GM23338 (cell line): Measurements from ENCODE around the gene RPS21. TPM values are rescaled to one million over a fixed set of nuclear protein-coding genes. Genes with fewer than 3 reads are reported as not detected.

Experiments
- ATAC-seq: fragments of 200-7000 bp; cut with Tn5 transposase; 3 replicates; pipeline ENCODE4 v1.9.1; 2020
- DNase-seq: peaks from one replicate; pipeline ENCODE4 v3.0.0-alpha.2; 2015; ENCODE audit warnings: low spot score
- H2AFZ ChIP-seq: fragments of 200-600 bp; sonication (generic); 2 replicates; pipeline ENCODE4 v1.8.0; 2016; ENCODE audit warnings: antibody characterized with exemption, mild to moderate bottlenecking, moderate library complexity
- H3F3A ChIP-seq: fragments of 200-600 bp; sonication (generic); replicated peaks from 2 replicates; pipeline ENCODE4 v1.8.0; 2017; ENCODE audit warnings: antibody characterized with exemption, mixed run types, low read depth
- H3K27ac ChIP-seq: fragments of 200-600 bp; sonication (generic); 2 replicates; pipeline ENCODE4 v1.6.1; 2016; ENCODE audit warnings: low read depth
- H3K27me3 ChIP-seq: fragments of 200-600 bp; sonication (generic); 2 replicates; pipeline ENCODE4 v1.8.0; 2016; ENCODE audit warnings: mild to moderate bottlenecking, mixed run types, moderate library complexity; ENCODE audit not compliant: insufficient read depth
- H3K36me3 ChIP-seq: fragments of 200-600 bp; sonication (generic); 2 replicates; pipeline ENCODE4 v1.8.0; 2016; ENCODE audit warnings: mild to moderate bottlenecking; ENCODE audit not compliant: insufficient read depth
- H3K4me1 ChIP-seq: fragments of 200-600 bp; sonication (generic); 2 replicates; pipeline ENCODE4 v1.8.0; 2016; ENCODE audit warnings: mild to moderate bottlenecking, moderate library complexity; ENCODE audit not compliant: insufficient read depth
- H3K4me2 ChIP-seq: fragments of 200-600 bp; sonication (generic); 2 replicates; pipeline ENCODE4 v1.7.1; 2017; ENCODE audit warnings: mixed run types
- H3K4me3 ChIP-seq: fragments of 200-600 bp; sonication (generic); 2 replicates; pipeline ENCODE4 v1.6.1; 2016; ENCODE audit warnings: mixed run types
- H3K79me2 ChIP-seq: fragments of 200-600 bp; sonication (generic); replicated peaks from 2 replicates; pipeline ENCODE4 v1.8.0; 2017; ENCODE audit warnings: mild to moderate bottlenecking; ENCODE audit not compliant: insufficient read depth
- H3K9me2 ChIP-seq: fragments of 200-600 bp; sonication (generic); 2 replicates; pipeline ENCODE4 v1.8.0; 2017; ENCODE audit not compliant: insufficient read depth
- H4K20me1 ChIP-seq: fragments of 200-600 bp; sonication (generic); replicated peaks from 2 replicates; pipeline ENCODE4 v1.8.0; 2017; ENCODE audit warnings: mild to moderate bottlenecking; ENCODE audit not compliant: insufficient read depth
- H3K27ac Mint-ChIP-seq: 2 replicates; pipeline ENCODE4 v1.8.0; 2020; ENCODE audit warnings: inconsistent platforms, mild to moderate bottlenecking, moderate library complexity, mixed read lengths
- H3K27me3 Mint-ChIP-seq: 3 replicates; pipeline ENCODE4 v1.8.0; 2022; ENCODE audit warnings: low read depth, mild to moderate bottlenecking, moderate library complexity, mixed read lengths, inconsistent platforms; ENCODE audit not compliant: insufficient read depth, poor library complexity
- H3K36me3 Mint-ChIP-seq: 3 replicates; pipeline ENCODE4 v1.8.0; 2021; ENCODE audit warnings: low read depth, mild to moderate bottlenecking, inconsistent platforms, moderate library complexity, mixed read lengths
- H3K4me1 Mint-ChIP-seq: 3 replicates; pipeline ENCODE4 v1.8.0; 2020; ENCODE audit warnings: mild to moderate bottlenecking, inconsistent platforms, mixed read lengths
- H3K4me3 Mint-ChIP-seq: 3 replicates; pipeline ENCODE4 v1.8.0; 2021; ENCODE audit warnings: moderate library complexity, mild to moderate bottlenecking, inconsistent platforms, mixed read lengths
- H3K9me3 Mint-ChIP-seq: 3 replicates; pipeline ENCODE4 v1.8.0; 2020; ENCODE audit warnings: moderate library complexity, mild to moderate bottlenecking, inconsistent platforms, mixed read lengths
- CREB1 ChIP-seq: fragments of 250-450 bp; sonication (Bioruptor Pico); IDR thresholded peaks from 2 replicates; pipeline ENCODE4 v1.5.0; 2020; ENCODE audit warnings: low read depth, mild to moderate bottlenecking, moderate library complexity
- ETS1 ChIP-seq: IDR thresholded peaks from 2 replicates; pipeline ENCODE4 v1.6.1; 2016; ENCODE audit warnings: antibody characterized with exemption
- EZH2 ChIP-seq: fragments of 200-600 bp; sonication (generic); IDR thresholded peaks from one replicate; pipeline ENCODE4 v1.8.0; 2017; ENCODE audit warnings: antibody characterized with exemption, mild to moderate bottlenecking, low read depth; ENCODE audit not compliant: unreplicated experiment
- EZH2phosphoT487 ChIP-seq: fragments of 200-600 bp; sonication (generic); IDR thresholded peaks from one replicate; pipeline ENCODE4 v1.8.1; 2018; ENCODE audit warnings: antibody characterized with exemption; ENCODE audit not compliant: unreplicated experiment
- NANOG ChIP-seq: IDR thresholded peaks from 2 replicates; pipeline ENCODE4 v1.6.1; 2016; ENCODE audit warnings: antibody characterized with exemption, borderline replicate concordance
- ZNF114 ChIP-seq: fragments of 250-450 bp; sonication (Bioruptor Pico); IDR thresholded peaks from 2 replicates; pipeline ENCODE4 v1.5.0; 2020; ENCODE audit warnings: mild to moderate bottlenecking, moderate library complexity
- ZNF462 ChIP-seq: fragments of 250-450 bp; sonication (Bioruptor Pico); IDR thresholded peaks from 2 replicates; pipeline ENCODE4 v1.5.0; 2020; ENCODE audit warnings: mild to moderate bottlenecking, moderate library complexity
- polyA plus RNA-seq: library from polyadenylated mRNA; unstranded; fragments of >200 nt; fragmentation: Nextera tagmentation; extraction: Ambion mirVana; gene quantifications from 2 replicates; pipeline ENCODE4 v1.2.1, GENCODE V29; 2016
- total RNA-seq: library from RNA; depleted of rRNA; stranded (reverse); fragments of >200 nt; shearing (Covaris generic); gene quantifications from 2 replicates; pipeline ENCODE4 v1.2.3, GENCODE V29; 2014
- TF ChIP-seq, protein P1 (sequence below), 2 experiments: fragments of 200-600 bp in 1 of 2; sonication (generic) in 1 of 2; conservative IDR thresholded peaks; 2 replicates each; pipeline versions ENCODE4 v1.5.1 to v1.6.1; 2016 to 2017; ENCODE audit warnings: antibody characterized with exemption in 2 of 2, low read depth in 2 of 2, mild to moderate bottlenecking in 2 of 2, moderate library complexity in 1 of 2

The RPS21 gene
- total and polyA plus RNA-seq, 2 experiments from 2014 or later: 759 to 2,298 TPM

- Histone ChIP-seq H3K36me3 (no peaks in the 10 kb centered on the region), H3K4me1 (peaks cover 11% of the 10 kb centered on the region; the same call in 1 of the 2 replicates), H3K4me2 (no peak overlapping the region), H4K20me1 (no peaks in the 10 kb centered on the region), H3K27ac (no peak overlapping the region), H3K9me2 (no peaks in the 10 kb centered on the region), H3K79me2 (no peaks in the 10 kb centered on the region), H3K27me3 (no peaks in the 10 kb centered on the region), H3K4me3 (no peak overlapping the region), H3F3A (peaks cover 10% of the 10 kb centered on the region; the same call in 1 of the 2 replicates), H2AFZ (no peak overlapping the region)
- H3K27me3 Mint-ChIP-seq: peaks cover 15% of the 10 kb centered on the region
- ATAC-seq: no peak
- TF ChIP-seq ETS1: no peak
- no peak for TF ChIP-seq EZH2phosphoT487
- TF ChIP-seq CREB1 (CRISPR knock-in tag): no peak
- TF ChIP-seq, protein P1, sequence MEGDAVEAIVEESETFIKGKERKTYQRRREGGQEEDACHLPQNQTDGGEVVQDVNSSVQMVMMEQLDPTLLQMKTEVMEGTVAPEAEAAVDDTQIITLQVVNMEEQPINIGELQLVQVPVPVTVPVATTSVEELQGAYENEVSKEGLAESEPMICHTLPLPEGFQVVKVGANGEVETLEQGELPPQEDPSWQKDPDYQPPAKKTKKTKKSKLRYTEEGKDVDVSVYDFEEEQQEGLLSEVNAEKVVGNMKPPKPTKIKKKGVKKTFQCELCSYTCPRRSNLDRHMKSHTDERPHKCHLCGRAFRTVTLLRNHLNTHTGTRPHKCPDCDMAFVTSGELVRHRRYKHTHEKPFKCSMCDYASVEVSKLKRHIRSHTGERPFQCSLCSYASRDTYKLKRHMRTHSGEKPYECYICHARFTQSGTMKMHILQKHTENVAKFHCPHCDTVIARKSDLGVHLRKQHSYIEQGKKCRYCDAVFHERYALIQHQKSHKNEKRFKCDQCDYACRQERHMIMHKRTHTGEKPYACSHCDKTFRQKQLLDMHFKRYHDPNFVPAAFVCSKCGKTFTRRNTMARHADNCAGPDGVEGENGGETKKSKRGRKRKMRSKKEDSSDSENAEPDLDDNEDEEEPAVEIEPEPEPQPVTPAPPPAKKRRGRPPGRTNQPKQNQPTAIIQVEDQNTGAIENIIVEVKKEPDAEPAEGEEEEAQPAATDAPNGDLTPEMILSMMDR (conservative IDR thresholded peaks at IDR 0.05; ENCODE audit: low read depth in 2 of 2): no peak
- TF ChIP-seq NANOG: no peak
- TF ChIP-seq EZH2: no peak
- H3K4me3 Mint-ChIP-seq: no peak overlapping the region
- DNase-seq: no peak
- H3K27ac Mint-ChIP-seq: no peak overlapping the region
- no peaks in the 10 kb centered on the region for H3K36me3 Mint-ChIP-seq
- H3K9me3 Mint-ChIP-seq: no peaks in the 10 kb centered on the region
- peaks cover 18% of the 10 kb centered on the region for H3K4me1 Mint-ChIP-seq
These were observed 47.0 kb downstream of the RPS21 start for GRCh38 chr20:62433658-62434497.

GRCh38 chr20:62436692-62437091, 49.8 kb downstream of the RPS21 start:
- no peak overlapping the region for H3K4me3 ChIP-seq
- H3K9me2 ChIP-seq: no peaks in the 10 kb centered on the region
- H2AFZ ChIP-seq: no peak overlapping the region
- H3K4me1 ChIP-seq: no peaks in the 10 kb centered on the region
- H3K27me3 ChIP-seq: no peaks in the 10 kb centered on the region
- TF ChIP-seq ZNF462 (CRISPR knock-in tag): no peak
- TF ChIP-seq ZNF114: no peak
- no peak for TF ChIP-seq EZH2phosphoT487
- DNase-seq (no peak), ATAC-seq (no peak)
- H3K36me3 ChIP-seq: no peaks in the 10 kb centered on the region
- no peak overlapping the region for H3K4me2 ChIP-seq
- H3K27ac ChIP-seq: no peak overlapping the region
- H3K27ac Mint-ChIP-seq: no peak overlapping the region
- no peaks in the 10 kb centered on the region for H4K20me1 ChIP-seq
- H3K36me3 Mint-ChIP-seq: no peaks in the 10 kb centered on the region
- peaks cover 14% of the 10 kb centered on the region for H3K27me3 Mint-ChIP-seq
- peaks cover under 1% of the 10 kb centered on the region; the same call in 1 of the 3 replicates for H3K4me1 Mint-ChIP-seq
- H3K4me3 Mint-ChIP-seq: no peak overlapping the region
- 0 out of 2 replicates have a peak, but pooled peaks cover 5% of the 10 kb centered on the region for H3F3A ChIP-seq
- no peaks in the 10 kb centered on the region for H3K79me2 ChIP-seq
- no peaks in the 10 kb centered on the region for H3K9me3 Mint-ChIP-seq
